ENCODE results near the gene KCTD6.

DNA sequence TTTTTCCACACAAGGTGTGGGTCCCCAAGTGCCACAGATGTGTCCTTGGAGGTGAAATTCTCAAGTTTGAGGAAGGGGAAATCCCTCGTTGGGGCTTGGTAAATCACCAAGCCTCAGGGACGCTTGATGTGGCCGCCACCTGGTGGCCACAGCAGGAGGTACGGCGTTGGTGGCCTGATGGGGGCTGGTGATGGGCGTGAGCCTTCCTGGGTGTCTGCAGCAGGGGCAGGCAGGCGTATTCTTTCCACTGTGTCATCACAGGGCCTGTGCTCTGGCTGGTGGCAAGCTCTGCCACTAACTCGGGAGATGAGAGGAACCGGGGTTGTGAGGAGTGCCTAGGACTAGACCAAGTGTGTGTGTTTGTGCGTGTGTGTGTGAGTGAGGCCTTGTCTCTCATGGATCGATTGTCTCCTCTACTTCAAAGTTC is 40.9 kb downstream of the KCTD6 start:
- peak; percentile 9 for TF ChIP-seq POLR2AphosphoS5 (IDR thresholded peaks at IDR 0.05)
- no peak for TF ChIP-seq POLR2A (IDR thresholded peaks at IDR 0.05)
- TF ChIP-seq, protein P1, sequence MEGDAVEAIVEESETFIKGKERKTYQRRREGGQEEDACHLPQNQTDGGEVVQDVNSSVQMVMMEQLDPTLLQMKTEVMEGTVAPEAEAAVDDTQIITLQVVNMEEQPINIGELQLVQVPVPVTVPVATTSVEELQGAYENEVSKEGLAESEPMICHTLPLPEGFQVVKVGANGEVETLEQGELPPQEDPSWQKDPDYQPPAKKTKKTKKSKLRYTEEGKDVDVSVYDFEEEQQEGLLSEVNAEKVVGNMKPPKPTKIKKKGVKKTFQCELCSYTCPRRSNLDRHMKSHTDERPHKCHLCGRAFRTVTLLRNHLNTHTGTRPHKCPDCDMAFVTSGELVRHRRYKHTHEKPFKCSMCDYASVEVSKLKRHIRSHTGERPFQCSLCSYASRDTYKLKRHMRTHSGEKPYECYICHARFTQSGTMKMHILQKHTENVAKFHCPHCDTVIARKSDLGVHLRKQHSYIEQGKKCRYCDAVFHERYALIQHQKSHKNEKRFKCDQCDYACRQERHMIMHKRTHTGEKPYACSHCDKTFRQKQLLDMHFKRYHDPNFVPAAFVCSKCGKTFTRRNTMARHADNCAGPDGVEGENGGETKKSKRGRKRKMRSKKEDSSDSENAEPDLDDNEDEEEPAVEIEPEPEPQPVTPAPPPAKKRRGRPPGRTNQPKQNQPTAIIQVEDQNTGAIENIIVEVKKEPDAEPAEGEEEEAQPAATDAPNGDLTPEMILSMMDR (IDR thresholded peaks at IDR 0.05): peak; percentile 84 to 92 (median 88)

Measured in gastroesophageal sphincter (tissue), 3 donors.